Endothelial cell (in vitro differentiated cells): Measurements from ENCODE around the gene TJAP1. TPM values are rescaled to one million over a fixed set of nuclear protein-coding genes. Genes with fewer than 3 reads are reported as not detected.
"Not testable (repeated sequence)": the region's sequence is repeated elsewhere in the genome, so short reads cannot be mapped to it uniquely, and the experiment has no call there.

Source experiments
- DNase-seq: peaks from one replicate; pipeline ENCODE4 v3.0.0; 2021; ENCODE audit warnings: low spot score
- H3K27ac Mint-ChIP-seq: one replicate; pipeline ENCODE4 v1.8.0; 2021; ENCODE audit warnings: mixed read lengths, inconsistent platforms; ENCODE audit not compliant: unreplicated experiment
- H3K27me3 Mint-ChIP-seq: one replicate; pipeline ENCODE4 v1.8.0; 2021; ENCODE audit warnings: mild to moderate bottlenecking, moderate library complexity, mixed read lengths, inconsistent platforms; ENCODE audit not compliant: unreplicated experiment
- H3K36me3 Mint-ChIP-seq: one replicate; pipeline ENCODE4 v1.8.0; 2021; ENCODE audit warnings: mild to moderate bottlenecking, low read depth, mixed read lengths, inconsistent platforms; ENCODE audit not compliant: unreplicated experiment
- H3K4me1 Mint-ChIP-seq: one replicate; pipeline ENCODE4 v1.8.0; 2021; ENCODE audit warnings: mild to moderate bottlenecking, mixed read lengths, inconsistent platforms; ENCODE audit not compliant: unreplicated experiment
- H3K4me3 Mint-ChIP-seq: one replicate; pipeline ENCODE4 v1.8.0; 2021; ENCODE audit warnings: mild to moderate bottlenecking, mixed read lengths, inconsistent platforms; ENCODE audit not compliant: unreplicated experiment
- H3K9me3 Mint-ChIP-seq: one replicate; pipeline ENCODE4 v1.8.0; 2021; ENCODE audit warnings: mixed read lengths, inconsistent platforms; ENCODE audit not compliant: unreplicated experiment
- total RNA-seq: library from RNA; stranded (reverse); fragmentation: NEBNext Ultra II Directional; extraction: Animal tissue kit (Norgen Biotek cat#: 25700); gene quantifications from one replicate; pipeline ENCODE4 v1.2.1, GENCODE V29; 2021; ENCODE audit not compliant: unreplicated experiment
- TF ChIP-seq, protein P1 (sequence below): fragments of 200-600 bp; sonication (generic); IDR thresholded peaks from one replicate; pipeline ENCODE4 v1.5.0; 2021; ENCODE audit warnings: antibody characterized with exemption; ENCODE audit not compliant: unreplicated experiment

The TJAP1 gene
- total RNA-seq, 1 donor from 2014 or later: 41.8 TPM

DNA sequence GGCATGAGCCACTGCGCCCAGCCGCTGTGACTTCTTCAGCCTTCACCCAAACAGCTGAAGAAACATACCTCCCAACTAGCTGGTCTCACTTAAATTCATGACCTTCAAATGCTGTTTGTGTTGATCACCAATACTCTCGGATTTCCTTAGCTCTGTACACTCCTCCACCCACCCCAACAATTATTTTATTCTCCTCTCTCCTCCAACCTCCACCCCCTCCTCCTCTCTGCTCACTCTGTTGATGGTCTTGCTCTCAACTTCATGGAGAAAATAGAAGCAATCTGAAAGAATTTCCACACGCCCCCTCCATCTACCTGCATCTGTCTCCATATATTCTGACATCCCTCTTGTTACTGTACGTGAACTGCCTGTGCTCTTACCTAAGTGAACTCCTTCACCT is 15.4 kb upstream of the TJAP1 start:
- H3K27me3 Mint-ChIP-seq: peaks cover 3% of the 10 kb centered on the region

DNA sequence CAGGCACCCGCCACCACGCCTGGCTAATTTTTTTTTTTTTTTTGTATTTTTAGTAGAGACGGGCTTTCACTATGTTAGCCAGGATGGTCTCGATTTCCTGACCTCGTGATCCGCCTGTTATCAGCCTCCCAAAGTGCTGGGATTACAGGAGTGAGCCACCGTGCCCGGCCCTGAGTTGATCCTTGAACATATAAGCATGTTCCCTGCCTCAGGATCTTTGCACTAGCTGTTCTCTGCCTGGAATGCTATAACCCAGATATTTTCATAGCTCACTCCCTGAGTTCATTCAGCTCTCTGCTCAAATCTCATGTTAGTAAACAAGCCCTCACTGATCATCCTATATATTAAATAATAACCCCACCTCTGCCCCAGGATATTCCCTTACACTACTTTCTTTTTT is 13.0 kb upstream of the TJAP1 start:
- no peak for DNase-seq
- Mint-ChIP-seq H3K9me3 (no peaks in the 10 kb centered on the region), H3K27me3 (peaks cover 2% of the 10 kb centered on the region), H3K36me3 (no peaks in the 10 kb centered on the region), H3K4me1 (peaks cover 1% of the 10 kb centered on the region), H3K4me3 (no peak overlapping the region), H3K27ac (no peak overlapping the region)
- TF ChIP-seq, protein P1, sequence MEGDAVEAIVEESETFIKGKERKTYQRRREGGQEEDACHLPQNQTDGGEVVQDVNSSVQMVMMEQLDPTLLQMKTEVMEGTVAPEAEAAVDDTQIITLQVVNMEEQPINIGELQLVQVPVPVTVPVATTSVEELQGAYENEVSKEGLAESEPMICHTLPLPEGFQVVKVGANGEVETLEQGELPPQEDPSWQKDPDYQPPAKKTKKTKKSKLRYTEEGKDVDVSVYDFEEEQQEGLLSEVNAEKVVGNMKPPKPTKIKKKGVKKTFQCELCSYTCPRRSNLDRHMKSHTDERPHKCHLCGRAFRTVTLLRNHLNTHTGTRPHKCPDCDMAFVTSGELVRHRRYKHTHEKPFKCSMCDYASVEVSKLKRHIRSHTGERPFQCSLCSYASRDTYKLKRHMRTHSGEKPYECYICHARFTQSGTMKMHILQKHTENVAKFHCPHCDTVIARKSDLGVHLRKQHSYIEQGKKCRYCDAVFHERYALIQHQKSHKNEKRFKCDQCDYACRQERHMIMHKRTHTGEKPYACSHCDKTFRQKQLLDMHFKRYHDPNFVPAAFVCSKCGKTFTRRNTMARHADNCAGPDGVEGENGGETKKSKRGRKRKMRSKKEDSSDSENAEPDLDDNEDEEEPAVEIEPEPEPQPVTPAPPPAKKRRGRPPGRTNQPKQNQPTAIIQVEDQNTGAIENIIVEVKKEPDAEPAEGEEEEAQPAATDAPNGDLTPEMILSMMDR: no peak

More for the DNA sequence above, 15.4 kb upstream of the TJAP1 start:
- Mint-ChIP-seq H3K4me3 (no peak overlapping the region), H3K4me1 (peaks cover under 1% of the 10 kb centered on the region), H3K9me3 (no peaks in the 10 kb centered on the region), H3K27ac (no peak overlapping the region), H3K36me3 (peaks cover under 1% of the 10 kb centered on the region)
- DNase-seq: no peak
- TF ChIP-seq, protein P1: no peak

DNA sequence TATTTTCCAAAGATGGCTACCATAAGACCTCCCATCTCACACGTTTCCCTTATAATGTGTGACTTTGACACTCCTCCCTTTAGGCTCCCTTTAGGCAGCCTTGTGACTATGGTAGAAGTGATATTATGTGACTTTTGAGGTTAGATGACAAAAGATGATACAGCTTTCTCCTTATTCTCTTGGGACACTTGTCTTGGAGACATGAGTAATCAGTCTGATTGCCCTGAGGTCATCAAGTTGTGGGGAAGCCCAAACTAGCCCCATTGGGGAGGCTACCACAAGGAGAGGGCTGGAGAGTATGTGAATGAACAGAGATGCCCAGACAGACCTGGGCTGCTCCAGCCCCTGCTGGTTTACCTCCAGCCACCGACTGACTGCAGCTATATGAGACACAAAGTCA is 11.4 kb upstream of the TJAP1 start:
- peaks cover 2% of the 10 kb centered on the region for H3K27me3 Mint-ChIP-seq
- TF ChIP-seq, protein P1: no peak
- H3K36me3 Mint-ChIP-seq: no peaks in the 10 kb centered on the region
- peaks cover 4% of the 10 kb centered on the region for H3K4me1 Mint-ChIP-seq
- H3K4me3 Mint-ChIP-seq: no peak overlapping the region
- DNase-seq: no peak
- no peaks in the 10 kb centered on the region for H3K9me3 Mint-ChIP-seq
- no peak overlapping the region for H3K27ac Mint-ChIP-seq

DNA sequence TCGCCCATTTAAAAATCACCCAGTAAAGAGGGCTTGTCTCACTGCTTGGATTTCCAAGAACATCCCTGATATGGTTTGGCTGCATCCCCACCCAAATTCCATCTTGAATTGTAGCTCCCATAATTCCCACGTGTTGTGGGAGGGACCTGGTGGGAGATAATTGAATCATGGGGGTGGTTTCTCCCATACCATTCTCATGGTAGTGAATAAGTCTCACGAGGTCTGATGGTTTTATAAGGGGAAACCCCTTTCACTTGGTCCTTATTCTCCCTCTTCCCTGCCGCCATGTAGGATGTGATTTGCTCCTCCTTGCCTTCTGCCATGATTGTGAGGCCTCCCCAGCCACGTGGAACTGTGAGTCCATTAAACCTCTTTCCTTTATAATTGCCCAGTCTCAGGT is 10.1 kb upstream of the TJAP1 start:
- not testable (repeated sequence) for H3K36me3 Mint-ChIP-seq, H3K27me3 Mint-ChIP-seq, H3K4me3 Mint-ChIP-seq, H3K27ac Mint-ChIP-seq, H3K4me1 Mint-ChIP-seq, H3K9me3 Mint-ChIP-seq, DNase-seq

DNA sequence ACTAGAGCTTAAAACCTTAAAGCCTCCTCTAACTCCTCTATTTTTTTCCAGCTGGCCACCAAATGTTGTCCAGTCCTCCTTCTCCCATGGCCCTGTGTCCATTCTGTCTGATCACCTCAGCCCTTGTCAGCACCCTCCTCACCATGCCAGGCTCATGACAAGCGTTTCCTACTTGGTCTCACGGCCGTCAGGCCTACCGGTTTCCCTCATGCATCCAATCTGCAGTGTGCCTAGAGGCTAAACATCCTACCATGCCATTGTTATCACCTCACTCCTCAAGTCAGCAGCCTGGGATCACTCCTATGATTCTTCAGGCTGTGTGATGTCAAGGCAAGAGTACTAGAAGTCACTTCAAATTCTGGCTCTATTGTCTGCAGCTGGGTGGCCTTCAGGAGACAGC is 9.6 kb upstream of the TJAP1 start:
- no peak for DNase-seq
- Mint-ChIP-seq H3K4me1 (peaks cover 4% of the 10 kb centered on the region), H3K4me3 (no peak overlapping the region), H3K9me3 (no peaks in the 10 kb centered on the region), H3K27ac (no peak overlapping the region), H3K36me3 (no peaks in the 10 kb centered on the region), H3K27me3 (peaks cover 2% of the 10 kb centered on the region)
- TF ChIP-seq, protein P1: no peak

DNA sequence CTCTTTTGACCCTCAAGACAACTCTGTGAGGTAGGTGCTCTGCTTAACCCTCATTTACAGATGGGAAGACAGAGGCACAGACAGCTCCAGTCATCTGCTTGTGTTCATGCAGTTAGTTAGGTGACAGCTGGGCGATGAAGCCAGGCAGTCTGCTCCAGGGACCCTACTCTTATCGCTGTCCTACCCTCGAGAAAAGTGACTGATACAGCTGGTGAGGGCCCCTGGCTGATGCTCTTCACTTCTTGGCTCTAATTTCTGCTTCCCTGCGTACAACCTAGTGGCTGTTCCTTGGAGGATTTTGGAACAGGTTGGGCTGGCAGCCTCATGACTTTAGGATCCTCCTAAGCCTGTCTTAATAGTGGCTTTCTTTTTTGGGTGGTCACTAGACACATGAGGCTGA is 9.1 kb upstream of the TJAP1 start:
- H3K4me3 Mint-ChIP-seq: no peak overlapping the region
- peaks cover 4% of the 10 kb centered on the region for H3K4me1 Mint-ChIP-seq
- peaks cover 2% of the 10 kb centered on the region for H3K27me3 Mint-ChIP-seq
- no peak for DNase-seq
- no peaks in the 10 kb centered on the region for H3K36me3 Mint-ChIP-seq
- H3K9me3 Mint-ChIP-seq: no peaks in the 10 kb centered on the region
- TF ChIP-seq, protein P1: no peak
- no peak overlapping the region for H3K27ac Mint-ChIP-seq
